ENCODE measurements around the gene UBL4A. TPM values are rescaled to one million over a fixed set of nuclear protein-coding genes. Genes with fewer than 3 reads are reported as not detected.

The UBL4A gene
- total RNA-seq, 1 donor from 2014 or later = 12.1 TPM

DNA sequence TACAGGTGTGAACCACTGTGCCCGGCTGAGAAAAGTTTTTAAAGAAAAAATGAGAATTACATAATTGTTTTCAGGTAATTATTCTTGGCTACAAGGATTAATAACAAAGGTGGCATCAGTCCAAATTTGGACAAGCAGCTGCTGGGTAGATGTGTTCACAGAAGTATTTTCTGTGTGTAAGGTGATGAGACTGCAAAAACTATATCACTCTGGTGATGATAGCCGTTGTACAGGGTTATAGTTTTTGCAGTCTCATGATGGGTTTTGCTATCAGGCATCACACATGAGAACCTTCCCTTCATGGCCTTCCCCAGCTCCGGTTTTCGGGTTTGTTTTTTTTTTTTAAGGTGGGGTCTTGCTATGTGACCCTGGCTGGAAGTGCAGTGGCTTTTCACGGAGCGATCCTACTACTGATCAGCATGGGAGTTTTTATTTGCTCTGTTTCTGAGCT is 9.1 kb upstream of the UBL4A start:
- Histone ChIP-seq H3F3A (ENCODE audit: low read depth) (peaks cover 7% of the 10 kb centered on the region), H3K4me3 (no peak overlapping the region), H3K4me1 (no peaks in the 10 kb centered on the region), H3K27me3 (no peaks in the 10 kb centered on the region), H2AFZ (replicated peaks) (no peak overlapping the region), H4K20me1 (ENCODE audit: low read depth) (no peaks in the 10 kb centered on the region), H3K9ac (no peak overlapping the region), H3K79me2 (ENCODE audit: low read depth) (no peaks in the 10 kb centered on the region), H3K4me2 (no peak overlapping the region), H3K36me3 (no peaks in the 10 kb centered on the region), H3K27ac (no peak overlapping the region), H3K9me3 (ENCODE audit: low read depth) (no peaks in the 10 kb centered on the region)
- Mint-ChIP-seq H3K27ac (no peak overlapping the region), H3K4me3 (no peak overlapping the region), H3K27me3 (ENCODE audit: insufficient read depth, low read depth) (peaks cover 4% of the 10 kb centered on the region), H3K9me3 (peaks cover 10% of the 10 kb centered on the region), H3K4me1 (no peaks in the 10 kb centered on the region), H3K36me3 (no peaks in the 10 kb centered on the region)
- no peak for TF ChIP-seq EZH2 (IDR thresholded peaks at IDR 0.05)
- TF ChIP-seq EZH2phosphoT487 (IDR thresholded peaks at IDR 0.05) = no peak
- TF ChIP-seq, protein P1, sequence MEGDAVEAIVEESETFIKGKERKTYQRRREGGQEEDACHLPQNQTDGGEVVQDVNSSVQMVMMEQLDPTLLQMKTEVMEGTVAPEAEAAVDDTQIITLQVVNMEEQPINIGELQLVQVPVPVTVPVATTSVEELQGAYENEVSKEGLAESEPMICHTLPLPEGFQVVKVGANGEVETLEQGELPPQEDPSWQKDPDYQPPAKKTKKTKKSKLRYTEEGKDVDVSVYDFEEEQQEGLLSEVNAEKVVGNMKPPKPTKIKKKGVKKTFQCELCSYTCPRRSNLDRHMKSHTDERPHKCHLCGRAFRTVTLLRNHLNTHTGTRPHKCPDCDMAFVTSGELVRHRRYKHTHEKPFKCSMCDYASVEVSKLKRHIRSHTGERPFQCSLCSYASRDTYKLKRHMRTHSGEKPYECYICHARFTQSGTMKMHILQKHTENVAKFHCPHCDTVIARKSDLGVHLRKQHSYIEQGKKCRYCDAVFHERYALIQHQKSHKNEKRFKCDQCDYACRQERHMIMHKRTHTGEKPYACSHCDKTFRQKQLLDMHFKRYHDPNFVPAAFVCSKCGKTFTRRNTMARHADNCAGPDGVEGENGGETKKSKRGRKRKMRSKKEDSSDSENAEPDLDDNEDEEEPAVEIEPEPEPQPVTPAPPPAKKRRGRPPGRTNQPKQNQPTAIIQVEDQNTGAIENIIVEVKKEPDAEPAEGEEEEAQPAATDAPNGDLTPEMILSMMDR (IDR thresholded peaks at IDR 0.05) = no peak
- DNase-seq (ENCODE audit: low spot score) = no peak

GRCh38 chrX:154494715-154495114 is 8.3 kb upstream of the UBL4A start:
- no peaks in the 10 kb centered on the region for H4K20me1 ChIP-seq (ENCODE audit: low read depth)
- peaks cover 11% of the 10 kb centered on the region for H3K9me3 Mint-ChIP-seq

GRCh38 chrX:154490414-154491083 is 4.1 kb upstream of the UBL4A start, which contains the start of gene SLC10A3:
Gene SLC10A3 (minus strand): TSS chrX:154490629. CDS start chrX:154488940, 1,689 bp downstream.
- Mint-ChIP-seq H3K27me3 (ENCODE audit: insufficient read depth, low read depth) (peaks cover 9% of the 10 kb centered on the region), H3K27ac (peak within 1 kb of the TSS; percentile 57), H3K4me1 (peaks cover 3% of the 10 kb centered on the region)

More at GRCh38 chrX:154494715-154495114, 8.3 kb upstream of the UBL4A start:
- H3K27me3 Mint-ChIP-seq (ENCODE audit: insufficient read depth, low read depth) = peaks cover 6% of the 10 kb centered on the region
- Histone ChIP-seq H3K36me3 (no peaks in the 10 kb centered on the region), H2AFZ (replicated peaks) (no peak overlapping the region), H3K27me3 (peaks cover 3% of the 10 kb centered on the region), H3K4me1 (no peaks in the 10 kb centered on the region), H3F3A (ENCODE audit: low read depth) (peaks cover 7% of the 10 kb centered on the region), H3K27ac (no peak overlapping the region), H3K4me2 (no peak overlapping the region), H3K9ac (no peak overlapping the region), H3K79me2 (ENCODE audit: low read depth) (no peaks in the 10 kb centered on the region), H3K9me3 (ENCODE audit: low read depth) (no peaks in the 10 kb centered on the region), H3K4me3 (no peak overlapping the region)
- no peak overlapping the region for H3K27ac Mint-ChIP-seq
- TF ChIP-seq, protein P1 (IDR thresholded peaks at IDR 0.05) = no peak
- TF ChIP-seq EZH2 (IDR thresholded peaks at IDR 0.05) (no peak), EZH2phosphoT487 (IDR thresholded peaks at IDR 0.05) (no peak)
- H3K4me1 Mint-ChIP-seq = peaks cover under 1% of the 10 kb centered on the region
- DNase-seq (ENCODE audit: low spot score) = no peak
- no peaks in the 10 kb centered on the region for H3K36me3 Mint-ChIP-seq
- H3K4me3 Mint-ChIP-seq = no peak overlapping the region

More at GRCh38 chrX:154490414-154491083, 4.1 kb upstream of the UBL4A start, which contains the start of gene SLC10A3:
- Mint-ChIP-seq H3K9me3 (peaks cover 18% of the 10 kb centered on the region), H3K4me3 (peak within 1 kb of the TSS; percentile 88), H3K36me3 (peaks cover 4% of the 10 kb centered on the region)
- Histone ChIP-seq H3K9me3 (ENCODE audit: low read depth) (no peaks in the 10 kb centered on the region), H3K36me3 (no peaks in the 10 kb centered on the region), H3K79me2 (ENCODE audit: low read depth) (no peaks in the 10 kb centered on the region), H3F3A (ENCODE audit: low read depth) (peaks cover 9% of the 10 kb centered on the region), H3K4me2 (peak within 1 kb of the TSS; percentile 78), H3K27me3 (peaks cover 11% of the 10 kb centered on the region), H4K20me1 (ENCODE audit: low read depth) (no peaks in the 10 kb centered on the region), H3K9ac (peak within 1 kb of the TSS; percentile 52), H3K4me1 (no peaks in the 10 kb centered on the region), H3K27ac (peak within 1 kb of the TSS; percentile 83), H2AFZ (replicated peaks) (peak within 1 kb of the TSS; percentile 65), H3K4me3 (peak within 1 kb of the TSS; percentile 55)
- TF ChIP-seq EZH2phosphoT487 (IDR thresholded peaks at IDR 0.05) = no peak
- TF ChIP-seq, protein P1 (IDR thresholded peaks at IDR 0.05) = peak; percentile 24
- peak; percentile 95 for DNase-seq (ENCODE audit: low spot score)

All from neural progenitor cell (in vitro differentiated cells).